ENCODE data around the gene SFXN1. TPM values are rescaled to one million over a fixed set of nuclear protein-coding genes. Genes with fewer than 3 reads are reported as not detected.

SFXN1 gene
- total RNA-seq, 1 donor from 2014 or later: 181 TPM

DNA sequence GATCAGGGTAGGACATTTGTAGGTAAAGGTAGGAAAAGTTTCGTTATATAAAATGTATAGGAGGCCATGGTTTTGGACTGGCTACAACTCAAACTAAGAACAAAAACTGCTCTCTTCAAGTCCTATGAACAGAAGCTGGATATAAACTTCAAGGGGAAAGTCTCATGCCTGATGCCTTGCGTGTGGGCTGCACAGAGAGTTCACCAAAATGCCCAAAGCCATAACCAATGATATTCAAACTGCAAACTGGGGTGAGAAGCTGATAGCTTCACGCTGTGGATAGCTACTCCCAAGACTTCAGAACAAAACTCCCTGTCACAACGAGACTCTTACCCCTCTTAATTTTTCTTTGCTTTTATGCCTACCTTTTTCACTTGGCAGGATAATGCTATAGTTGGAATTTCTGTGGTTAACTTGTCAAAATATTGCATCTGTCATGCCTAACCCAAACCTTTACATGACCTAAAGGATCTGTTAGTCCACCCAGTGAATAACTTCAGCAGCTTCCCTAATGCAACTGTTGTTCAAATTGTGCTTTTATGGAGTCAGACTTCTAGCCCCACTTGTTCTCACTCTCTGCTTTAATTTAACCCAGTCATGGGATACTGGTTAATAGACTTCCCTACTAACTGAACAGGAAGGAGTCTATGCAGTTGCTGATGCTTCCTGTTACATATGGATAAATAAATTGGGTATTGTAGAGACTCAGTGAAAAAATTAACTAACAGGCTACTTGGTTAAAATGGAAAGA lies 71.9 kb downstream of the SFXN1 start:
- H3K9ac ChIP-seq: no peak overlapping the region
- Mint-ChIP-seq H3K27ac (peak overlapping the region; percentile 58), H3K9me3 (peaks cover 6% of the 10 kb centered on the region), H3K4me3 (no peak overlapping the region), H3K4me1 (peaks cover 31% of the 10 kb centered on the region), H3K27me3 (ENCODE audit: insufficient read depth, low read depth) (no peaks in the 10 kb centered on the region), H3K36me3 (no peaks in the 10 kb centered on the region)
- H3K27me3 ChIP-seq: no peaks in the 10 kb centered on the region
- H3F3A ChIP-seq (ENCODE audit: low read depth): peaks cover 27% of the 10 kb centered on the region
- H4K20me1 ChIP-seq (ENCODE audit: low read depth): no peaks in the 10 kb centered on the region
- no peaks in the 10 kb centered on the region for H3K9me3 ChIP-seq (ENCODE audit: low read depth)
- no peak overlapping the region for H2AFZ ChIP-seq (replicated peaks)
- peaks cover 24% of the 10 kb centered on the region for H3K4me1 ChIP-seq
- no peak for DNase-seq (ENCODE audit: low spot score)
- H3K27ac ChIP-seq: no peak overlapping the region
- no peaks in the 10 kb centered on the region for H3K36me3 ChIP-seq
- no peak overlapping the region for H3K4me3 ChIP-seq
- no peaks in the 10 kb centered on the region for H3K79me2 ChIP-seq (ENCODE audit: low read depth)
- H3K4me2 ChIP-seq: no peak overlapping the region
- TF ChIP-seq, protein P1, sequence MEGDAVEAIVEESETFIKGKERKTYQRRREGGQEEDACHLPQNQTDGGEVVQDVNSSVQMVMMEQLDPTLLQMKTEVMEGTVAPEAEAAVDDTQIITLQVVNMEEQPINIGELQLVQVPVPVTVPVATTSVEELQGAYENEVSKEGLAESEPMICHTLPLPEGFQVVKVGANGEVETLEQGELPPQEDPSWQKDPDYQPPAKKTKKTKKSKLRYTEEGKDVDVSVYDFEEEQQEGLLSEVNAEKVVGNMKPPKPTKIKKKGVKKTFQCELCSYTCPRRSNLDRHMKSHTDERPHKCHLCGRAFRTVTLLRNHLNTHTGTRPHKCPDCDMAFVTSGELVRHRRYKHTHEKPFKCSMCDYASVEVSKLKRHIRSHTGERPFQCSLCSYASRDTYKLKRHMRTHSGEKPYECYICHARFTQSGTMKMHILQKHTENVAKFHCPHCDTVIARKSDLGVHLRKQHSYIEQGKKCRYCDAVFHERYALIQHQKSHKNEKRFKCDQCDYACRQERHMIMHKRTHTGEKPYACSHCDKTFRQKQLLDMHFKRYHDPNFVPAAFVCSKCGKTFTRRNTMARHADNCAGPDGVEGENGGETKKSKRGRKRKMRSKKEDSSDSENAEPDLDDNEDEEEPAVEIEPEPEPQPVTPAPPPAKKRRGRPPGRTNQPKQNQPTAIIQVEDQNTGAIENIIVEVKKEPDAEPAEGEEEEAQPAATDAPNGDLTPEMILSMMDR (IDR thresholded peaks at IDR 0.05): no peak
- TF ChIP-seq EZH2phosphoT487 (IDR thresholded peaks at IDR 0.05) (no peak), EZH2 (IDR thresholded peaks at IDR 0.05) (no peak)

DNA sequence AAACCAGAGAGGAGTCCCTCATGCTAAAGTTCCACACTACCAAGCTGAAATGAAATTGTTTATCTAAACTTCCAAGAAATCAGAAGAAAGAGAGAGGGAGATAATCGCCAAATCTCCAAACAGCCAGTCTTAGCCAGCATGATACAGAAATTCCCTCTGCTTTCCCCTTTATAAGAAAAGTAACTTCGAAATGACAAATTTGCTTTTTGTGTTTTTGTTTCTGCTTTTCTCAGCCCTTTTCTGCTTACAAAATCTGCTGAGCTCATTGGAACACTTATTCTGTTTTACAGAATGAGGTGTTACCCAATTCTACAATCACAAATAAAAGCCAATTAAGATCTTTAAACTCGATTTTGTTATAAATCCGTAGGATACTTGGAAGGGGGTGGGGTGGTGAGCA lies 72.9 kb downstream of the SFXN1 start:
- H3K9ac ChIP-seq: no peak overlapping the region
- H3K36me3 ChIP-seq: no peaks in the 10 kb centered on the region
- no peak overlapping the region for H2AFZ ChIP-seq (replicated peaks)
- H3K4me2 ChIP-seq: no peak overlapping the region
- H4K20me1 ChIP-seq (ENCODE audit: low read depth): no peaks in the 10 kb centered on the region
- peaks cover 8% of the 10 kb centered on the region for H3K9me3 Mint-ChIP-seq
- DNase-seq (ENCODE audit: low spot score): no peak
- no peaks in the 10 kb centered on the region for H3K36me3 Mint-ChIP-seq
- TF ChIP-seq EZH2 (IDR thresholded peaks at IDR 0.05) (no peak), EZH2phosphoT487 (IDR thresholded peaks at IDR 0.05) (no peak)
- TF ChIP-seq, protein P1 (IDR thresholded peaks at IDR 0.05): no peak
- H3K4me1 ChIP-seq: peaks cover 24% of the 10 kb centered on the region
- H3K4me3 ChIP-seq: no peak overlapping the region
- no peaks in the 10 kb centered on the region for H3K79me2 ChIP-seq (ENCODE audit: low read depth)
- H3K27ac Mint-ChIP-seq: no peak overlapping the region
- no peaks in the 10 kb centered on the region for H3K9me3 ChIP-seq (ENCODE audit: low read depth)
- H3F3A ChIP-seq (ENCODE audit: low read depth): peaks cover 23% of the 10 kb centered on the region
- H3K27ac ChIP-seq: no peak overlapping the region
- no peaks in the 10 kb centered on the region for H3K27me3 ChIP-seq
- no peaks in the 10 kb centered on the region for H3K27me3 Mint-ChIP-seq (ENCODE audit: insufficient read depth, low read depth)
- peaks cover 33% of the 10 kb centered on the region for H3K4me1 Mint-ChIP-seq
- H3K4me3 Mint-ChIP-seq: no peak overlapping the region

DNA sequence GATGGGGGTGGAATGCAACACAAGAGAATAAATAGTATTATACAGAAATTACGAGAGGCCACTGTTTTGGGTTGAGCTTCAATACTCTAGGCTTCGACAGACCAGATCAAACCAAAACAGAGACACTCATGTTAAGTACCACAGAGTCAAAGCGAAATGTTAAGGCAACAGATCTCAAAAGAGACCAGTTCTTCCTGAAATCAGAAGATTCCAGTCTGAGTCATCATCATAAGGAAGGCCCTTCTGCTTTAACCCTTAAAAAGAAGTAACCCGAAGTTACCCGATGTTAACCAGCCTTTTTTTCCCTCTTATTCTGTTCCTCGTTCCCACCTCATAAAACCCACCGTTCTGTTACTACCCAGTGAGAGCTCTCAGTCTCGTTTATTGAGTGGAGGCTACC lies 75.9 kb downstream of the SFXN1 start:
- H3K27me3 Mint-ChIP-seq (ENCODE audit: insufficient read depth, low read depth): no peaks in the 10 kb centered on the region
- H3K4me3 ChIP-seq: no peak overlapping the region

More for the DNA sequence above, 75.9 kb downstream of the SFXN1 start:
- H3K36me3 Mint-ChIP-seq: no peaks in the 10 kb centered on the region
- peaks cover 2% of the 10 kb centered on the region for H3F3A ChIP-seq (ENCODE audit: low read depth)
- TF ChIP-seq EZH2 (IDR thresholded peaks at IDR 0.05): no peak
- TF ChIP-seq, protein P1 (IDR thresholded peaks at IDR 0.05): no peak
- no peak for TF ChIP-seq EZH2phosphoT487 (IDR thresholded peaks at IDR 0.05)
- no peak overlapping the region for H2AFZ ChIP-seq (replicated peaks)
- no peak for DNase-seq (ENCODE audit: low spot score)
- no peak overlapping the region for H3K27ac Mint-ChIP-seq
- H3K27me3 ChIP-seq: no peaks in the 10 kb centered on the region
- no peaks in the 10 kb centered on the region for H3K79me2 ChIP-seq (ENCODE audit: low read depth)
- H3K4me3 Mint-ChIP-seq: no peak overlapping the region
- H3K4me2 ChIP-seq: no peak overlapping the region
- H3K27ac ChIP-seq: no peak overlapping the region
- no peaks in the 10 kb centered on the region for H3K36me3 ChIP-seq
- H3K4me1 Mint-ChIP-seq: peaks cover 20% of the 10 kb centered on the region
- H3K9ac ChIP-seq: no peak overlapping the region
- no peaks in the 10 kb centered on the region for H4K20me1 ChIP-seq (ENCODE audit: low read depth)
- H3K9me3 Mint-ChIP-seq: peaks cover 8% of the 10 kb centered on the region
- H3K9me3 ChIP-seq (ENCODE audit: low read depth): no peaks in the 10 kb centered on the region
- H3K4me1 ChIP-seq: peaks cover 10% of the 10 kb centered on the region

Data from neural progenitor cell (in vitro differentiated cells).